ENCODE measurements around the gene CHCHD1.
"Not testable (repeated sequence)": the region's sequence is repeated elsewhere in the genome, so short reads cannot be mapped to it uniquely, and the experiment has no call there.

CHCHD1 gene

DNA sequence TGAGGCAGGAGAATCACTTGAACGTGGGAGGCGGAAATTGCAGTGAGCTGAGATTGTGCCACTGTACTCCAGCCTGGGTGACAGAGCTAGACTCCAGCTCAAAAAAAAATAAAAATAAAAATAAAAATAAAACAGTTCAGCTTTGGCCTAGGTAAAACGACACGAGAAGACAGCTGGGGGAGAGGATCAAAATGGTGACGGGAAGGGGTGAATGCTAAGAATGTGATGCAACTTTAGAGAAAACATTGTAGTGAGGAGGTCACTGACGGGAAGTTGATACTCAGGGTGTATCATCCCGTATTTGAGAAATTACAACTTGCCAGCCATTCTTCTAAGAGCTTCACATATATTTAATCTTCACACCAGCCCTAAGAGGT is 28.5 kb downstream of the CHCHD1 start:
- in situ Hi-C loops (cut with MboI; ENCODE audit: low sequenced_read_pairs) = no loop called here

DNA sequence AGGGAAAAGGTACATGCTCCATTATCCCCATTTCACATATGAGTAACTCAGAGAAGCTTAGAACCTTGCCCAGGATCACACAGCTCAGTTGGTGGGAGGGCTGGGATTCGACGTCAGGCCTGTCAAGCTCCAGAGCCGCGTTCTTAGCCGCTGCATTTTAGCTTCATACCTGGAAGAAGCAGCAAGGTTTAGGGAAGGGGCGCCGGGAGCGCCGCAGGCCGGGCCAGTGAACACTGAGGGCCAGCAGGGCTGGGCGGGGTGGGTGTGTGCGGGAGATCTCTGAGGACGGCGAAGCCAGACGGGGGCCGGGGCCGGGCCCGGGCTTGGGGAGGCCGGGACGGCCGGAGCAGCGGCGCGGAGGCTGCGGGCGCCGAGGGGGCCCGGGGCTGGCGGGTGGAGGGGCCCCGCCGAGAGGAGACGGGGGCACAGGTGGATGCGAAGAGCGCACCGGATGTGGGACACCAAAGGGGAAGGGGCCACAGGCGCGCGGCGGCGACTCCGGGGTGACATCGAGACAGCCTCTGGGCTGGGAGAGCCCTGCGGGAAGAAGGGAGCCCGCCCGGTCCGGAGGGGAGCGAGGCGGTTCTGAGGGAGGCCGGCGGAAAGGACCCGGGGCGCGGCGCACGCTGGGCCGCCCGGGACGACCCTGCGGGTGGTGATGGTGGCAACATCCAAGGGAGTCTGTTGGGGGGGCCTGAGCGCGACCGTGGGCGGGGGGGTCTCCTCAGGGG is 29.1 kb downstream of the CHCHD1 start:
- in situ Hi-C loops (cut with MboI; ENCODE audit: low sequenced_read_pairs) = no loop called here

DNA sequence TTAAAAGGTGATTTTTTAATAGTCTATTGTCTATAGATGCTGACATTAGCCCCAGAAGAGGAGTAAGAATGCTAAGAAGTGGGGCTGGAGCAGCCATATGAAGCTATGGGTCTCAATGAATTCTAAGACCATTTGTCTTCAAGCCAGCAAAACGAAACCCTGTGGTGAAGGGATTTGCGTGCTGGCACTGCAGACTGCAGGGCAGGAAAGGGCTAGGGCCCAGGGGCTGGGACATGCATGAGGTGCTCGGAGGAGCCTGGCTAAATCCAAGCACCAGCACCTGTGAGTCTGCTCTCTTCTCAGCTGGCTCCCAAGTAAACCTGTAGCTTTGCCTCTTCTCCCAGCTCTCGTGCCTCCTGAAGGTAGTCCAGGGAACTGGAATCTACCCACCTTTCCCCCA is 30.8 kb downstream of the CHCHD1 start:
- in situ Hi-C loops (cut with MboI; ENCODE audit: low sequenced_read_pairs) = no loop called here

DNA sequence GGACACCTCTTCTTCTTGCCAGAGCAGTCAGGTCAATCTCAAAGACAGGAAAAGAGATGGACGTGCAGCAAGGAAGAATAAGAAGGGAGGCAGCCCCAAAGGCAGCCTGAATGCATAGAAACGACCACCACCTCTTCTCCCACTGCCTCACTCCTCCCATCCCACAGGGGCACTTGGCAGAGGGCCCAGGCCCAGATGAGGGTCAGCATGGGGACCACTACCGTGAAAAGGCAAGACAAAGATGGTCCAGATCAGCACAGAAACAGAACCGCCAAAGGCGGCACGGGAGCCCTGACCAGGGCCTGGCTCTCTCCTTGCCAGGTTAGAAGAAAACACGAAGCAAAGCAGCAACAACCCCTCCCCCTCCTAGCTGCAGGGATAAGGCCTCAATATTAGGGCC is 31.5 kb downstream of the CHCHD1 start:
- in situ Hi-C loops (cut with MboI; ENCODE audit: low sequenced_read_pairs) = no loop called here

DNA sequence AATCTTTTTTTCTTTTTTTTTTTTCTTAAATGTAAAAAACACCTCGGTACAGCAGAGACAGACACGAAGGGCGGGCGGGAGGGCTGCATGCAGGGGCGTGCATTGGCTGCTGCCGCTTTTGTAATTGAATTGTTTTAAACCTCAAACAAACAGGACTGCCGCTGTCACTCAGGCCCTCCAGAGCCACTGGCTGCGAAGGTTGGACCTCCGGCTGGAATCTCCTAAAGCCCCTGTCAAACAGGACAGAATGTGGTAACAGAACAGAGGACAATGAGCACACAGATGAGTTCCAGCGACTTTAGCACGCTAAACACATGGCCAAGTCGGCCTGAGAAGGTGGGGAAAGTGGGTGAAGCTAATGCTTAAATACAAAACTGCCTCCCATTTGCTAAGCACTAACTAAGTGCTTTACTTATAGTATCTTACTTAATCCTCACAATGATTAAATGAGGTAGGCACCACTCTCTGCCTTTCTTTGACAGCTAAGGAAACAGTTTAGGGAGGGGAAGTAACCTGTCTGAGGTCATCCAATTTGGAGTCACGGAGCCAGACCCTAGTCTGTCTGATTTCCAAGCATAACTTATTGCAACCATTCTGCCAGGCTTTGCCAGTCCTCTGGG is 32.5 kb downstream of the CHCHD1 start:
- in situ Hi-C loops (cut with MboI; ENCODE audit: low sequenced_read_pairs) = no loop called here

DNA sequence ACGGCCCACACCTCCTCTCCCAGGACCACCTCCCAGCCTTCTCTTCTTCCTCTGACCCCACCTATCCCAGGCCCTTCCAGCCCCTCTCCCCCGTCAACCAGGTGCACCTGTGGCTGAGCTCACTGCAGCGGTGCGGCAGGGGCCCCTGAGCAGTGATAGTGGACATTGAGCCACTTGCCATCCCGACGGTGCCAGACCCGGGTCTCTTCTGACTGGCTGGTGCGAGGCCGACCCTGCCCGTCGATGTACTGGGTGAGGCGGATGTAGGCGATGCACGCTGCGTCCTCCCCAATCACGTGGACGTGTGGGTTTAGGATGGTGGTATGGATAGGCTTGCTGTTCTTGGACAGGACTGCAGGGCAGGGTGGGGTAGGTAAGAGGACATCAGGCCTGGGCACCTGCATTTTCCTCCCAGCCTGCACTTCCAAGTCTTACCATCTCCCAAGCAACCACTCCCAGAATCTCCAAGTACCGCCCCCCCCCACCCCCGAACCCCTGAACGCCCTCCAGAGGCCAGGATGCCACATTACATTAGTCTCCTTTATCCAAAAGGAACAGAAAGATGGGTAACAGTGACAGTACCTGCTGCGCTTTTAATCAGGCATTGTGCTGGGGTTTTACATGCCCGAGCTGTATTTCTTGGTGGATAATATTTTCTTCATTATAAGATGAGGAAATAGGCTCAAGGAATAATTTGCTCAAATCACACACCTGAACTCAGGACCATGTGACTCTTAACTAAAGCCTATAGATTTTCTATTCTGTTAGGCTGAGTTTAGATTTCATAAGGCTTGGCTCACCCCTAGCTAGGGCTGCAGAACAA is 33.3 kb downstream of the CHCHD1 start:
- in situ Hi-C loops (cut with MboI; ENCODE audit: low sequenced_read_pairs) = no loop called here

DNA sequence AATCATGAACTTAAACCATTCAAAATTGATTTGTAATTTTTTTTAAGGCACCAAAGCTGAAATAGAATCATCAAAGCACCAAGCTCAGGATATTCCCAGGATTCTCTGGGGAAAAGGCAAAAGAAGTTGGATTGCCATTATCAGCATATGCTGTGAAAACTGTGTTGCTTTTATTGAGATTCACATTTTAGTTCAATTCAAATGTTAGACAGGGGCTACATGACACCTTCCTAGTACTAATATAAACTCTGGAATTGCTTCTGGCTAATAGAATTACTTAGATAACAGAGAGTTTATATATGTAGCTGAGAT is 33.8 kb downstream of the CHCHD1 start:
- in situ Hi-C loops (cut with MboI; ENCODE audit: low sequenced_read_pairs) = no loop called here

DNA sequence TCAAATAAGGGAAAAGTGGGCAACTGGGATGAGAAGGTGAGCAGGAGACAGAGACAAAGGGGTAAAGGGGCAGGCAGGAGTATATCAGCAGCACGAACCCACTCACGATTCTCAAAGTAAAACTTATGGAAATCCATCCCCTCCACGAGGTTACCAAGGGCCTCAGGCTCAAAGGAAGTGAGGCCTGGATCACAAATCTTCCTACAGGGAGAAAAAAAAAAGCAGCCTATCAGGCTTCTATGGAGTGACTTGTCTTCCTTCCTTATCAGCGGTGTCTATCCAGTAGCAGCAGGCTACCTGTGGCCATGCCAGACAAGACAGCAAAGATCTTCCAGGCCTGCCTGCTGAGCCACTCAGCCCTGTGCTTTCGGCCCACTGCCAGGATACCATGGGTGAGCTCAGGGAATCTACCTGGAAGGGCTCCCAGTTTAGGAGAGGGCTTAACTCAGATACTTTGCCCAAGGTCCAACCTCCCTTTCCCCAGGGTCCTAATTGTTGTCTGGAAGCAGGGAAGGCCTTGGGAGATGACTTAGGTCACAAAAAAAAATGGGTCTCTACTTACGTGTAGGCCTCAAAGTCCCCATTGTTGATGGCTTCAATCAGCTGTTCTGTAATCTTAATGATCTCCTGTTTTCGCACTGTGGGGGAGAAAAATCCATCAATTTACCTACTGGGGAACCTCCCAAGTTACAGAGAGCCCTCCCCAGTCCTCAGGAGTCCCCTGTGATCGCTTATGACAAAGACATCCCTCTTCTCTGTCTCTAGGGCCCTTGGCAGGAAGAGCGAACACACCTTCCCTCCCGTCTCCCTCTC is 35.3 kb downstream of the CHCHD1 start:
- in situ Hi-C loops (cut with MboI; ENCODE audit: low sequenced_read_pairs) = no loop called here

DNA sequence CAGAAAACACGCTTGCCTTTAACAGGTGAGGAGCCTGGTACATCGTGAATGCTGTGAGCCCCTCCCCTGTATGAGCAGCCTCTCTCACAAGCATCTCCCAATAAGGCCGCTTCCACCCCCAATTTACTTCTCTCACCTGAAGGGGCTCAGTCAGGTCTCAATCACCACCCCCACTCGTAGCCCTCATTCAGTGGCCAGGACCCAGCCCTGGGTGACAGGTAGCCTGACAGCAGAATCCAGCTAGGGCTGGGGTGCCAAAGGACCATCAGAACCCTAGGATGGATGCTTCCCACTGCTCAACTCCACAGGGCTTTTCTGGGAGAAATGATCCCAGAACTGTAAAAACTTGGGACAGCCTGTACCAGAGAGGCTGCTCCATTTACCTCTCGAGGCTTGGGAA is 36.0 kb downstream of the CHCHD1 start:
- in situ Hi-C loops (cut with MboI; ENCODE audit: low sequenced_read_pairs) = no loop called here

DNA sequence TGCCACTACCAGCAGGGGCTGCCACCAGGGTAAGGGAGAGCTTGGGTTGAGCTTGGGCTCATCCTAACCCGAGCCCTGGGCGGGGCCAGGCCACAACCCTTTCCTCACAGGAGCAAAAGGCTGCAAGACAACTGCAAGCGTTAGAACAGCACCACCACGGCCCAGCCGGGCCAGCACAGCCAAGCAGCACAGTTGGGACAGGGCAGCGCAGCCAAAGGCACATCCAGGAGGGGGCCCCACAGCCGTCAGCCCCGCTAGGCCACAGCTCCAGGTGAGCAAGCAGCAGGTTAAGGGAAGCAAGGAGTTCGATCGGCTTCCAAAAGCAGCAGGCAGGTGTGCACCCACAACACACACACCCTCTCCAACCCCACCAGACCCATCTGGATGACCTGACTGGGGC is 36.6 kb downstream of the CHCHD1 start:
- in situ Hi-C loops (cut with MboI; ENCODE audit: low sequenced_read_pairs) = no loop called here

DNA sequence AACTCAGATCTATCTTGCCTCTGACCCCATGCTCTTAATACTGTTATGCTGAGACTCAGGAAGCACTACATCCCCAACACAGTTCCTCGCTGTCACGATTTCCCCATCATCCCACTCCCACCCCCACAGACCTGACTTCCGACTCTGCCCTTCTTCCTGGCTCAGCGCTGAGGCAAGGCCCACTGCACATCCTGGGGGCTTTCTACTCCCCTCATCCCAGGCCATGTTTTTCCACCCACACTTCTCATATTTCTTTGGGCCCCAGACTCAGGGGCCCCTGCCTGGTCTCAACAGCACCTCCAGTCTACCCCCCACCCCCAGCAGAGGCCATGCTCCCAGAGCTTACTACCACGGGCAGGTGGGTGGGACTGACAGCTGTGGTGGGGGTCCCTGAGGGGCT is 37.2 kb downstream of the CHCHD1 start:
- in situ Hi-C loops (cut with MboI; ENCODE audit: low sequenced_read_pairs) = no loop called here

DNA sequence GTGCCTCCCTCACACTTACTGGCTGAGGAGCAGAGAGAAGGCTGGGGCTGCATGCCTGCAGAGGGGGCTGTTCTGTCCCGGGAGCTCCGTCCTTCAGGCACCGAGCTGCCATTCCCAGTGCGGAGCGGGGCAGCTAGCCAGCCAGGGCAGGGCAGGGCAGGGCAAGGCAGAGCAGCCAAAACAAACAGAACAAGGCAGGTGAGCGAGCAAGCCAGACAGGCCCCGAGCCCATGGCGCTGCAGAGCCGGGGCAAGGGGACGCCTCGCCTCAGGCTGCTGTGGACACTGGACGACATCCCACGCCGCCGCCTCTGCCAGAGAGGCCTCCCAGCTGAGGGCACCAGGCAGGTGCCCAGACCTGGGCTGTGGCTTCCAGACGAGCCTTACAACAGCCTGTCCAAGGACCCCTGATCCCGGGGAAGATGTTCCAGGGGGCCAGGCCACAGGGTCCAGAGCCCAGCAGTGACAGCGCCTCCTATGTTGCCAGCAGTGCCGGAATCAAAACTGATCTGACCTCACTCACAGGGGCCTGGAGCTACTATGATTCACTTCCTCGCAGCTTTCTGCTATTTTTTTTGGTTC is 37.8 kb downstream of the CHCHD1 start:
- in situ Hi-C loops (cut with MboI; ENCODE audit: low sequenced_read_pairs) = no loop called here

DNA sequence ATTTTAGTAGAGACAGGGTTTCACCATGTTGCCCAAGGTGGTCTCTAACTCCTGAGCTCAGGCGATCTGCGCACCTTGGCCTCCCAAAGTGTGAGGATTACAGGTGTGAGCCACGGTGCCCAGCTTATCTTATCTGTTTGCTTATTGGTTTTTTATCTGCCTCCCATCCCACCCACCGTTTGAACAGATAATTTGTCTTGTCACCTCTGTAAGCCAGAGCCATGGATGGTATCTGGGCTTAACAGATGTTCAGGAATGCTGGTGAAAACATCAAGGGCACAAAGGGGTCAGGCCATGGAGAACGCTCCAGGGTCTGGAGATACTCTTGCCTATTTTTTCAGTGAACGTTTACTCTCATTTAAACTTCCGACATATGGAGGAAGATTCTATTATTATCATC is 41.5 kb downstream of the CHCHD1 start:
- in situ Hi-C loops (cut with MboI; ENCODE audit: low sequenced_read_pairs) = no loop called here

DNA sequence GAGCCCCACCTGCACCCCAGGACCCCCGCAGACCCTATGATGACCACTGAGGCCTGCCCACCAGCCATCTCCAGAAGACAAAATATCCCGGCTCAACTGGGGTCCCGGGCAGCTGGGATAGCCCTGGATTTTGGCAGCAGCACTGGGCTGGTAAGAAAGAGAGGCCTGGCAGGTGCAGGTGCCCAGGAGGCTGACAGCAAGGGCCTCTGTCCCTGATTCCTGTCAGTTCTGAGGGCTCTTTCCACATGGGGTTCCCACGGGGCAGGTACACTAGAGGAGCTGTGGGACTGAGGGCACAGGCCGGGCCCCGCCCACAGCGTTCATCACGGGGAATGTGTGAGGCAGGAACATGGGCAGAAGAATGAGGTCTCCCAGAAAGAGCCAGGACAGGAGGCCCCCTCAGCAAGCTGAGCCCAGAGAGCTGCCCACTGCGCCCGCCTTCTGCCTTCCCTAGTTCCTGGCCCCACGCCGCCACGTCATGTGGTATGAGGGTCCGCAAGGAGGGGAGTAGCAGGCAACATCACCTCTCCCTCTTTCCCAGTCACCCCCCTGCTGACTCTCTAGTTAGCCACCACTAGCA is 42.4 kb downstream of the CHCHD1 start:
- in situ Hi-C loops (cut with MboI; ENCODE audit: low sequenced_read_pairs) = no loop called here

DNA sequence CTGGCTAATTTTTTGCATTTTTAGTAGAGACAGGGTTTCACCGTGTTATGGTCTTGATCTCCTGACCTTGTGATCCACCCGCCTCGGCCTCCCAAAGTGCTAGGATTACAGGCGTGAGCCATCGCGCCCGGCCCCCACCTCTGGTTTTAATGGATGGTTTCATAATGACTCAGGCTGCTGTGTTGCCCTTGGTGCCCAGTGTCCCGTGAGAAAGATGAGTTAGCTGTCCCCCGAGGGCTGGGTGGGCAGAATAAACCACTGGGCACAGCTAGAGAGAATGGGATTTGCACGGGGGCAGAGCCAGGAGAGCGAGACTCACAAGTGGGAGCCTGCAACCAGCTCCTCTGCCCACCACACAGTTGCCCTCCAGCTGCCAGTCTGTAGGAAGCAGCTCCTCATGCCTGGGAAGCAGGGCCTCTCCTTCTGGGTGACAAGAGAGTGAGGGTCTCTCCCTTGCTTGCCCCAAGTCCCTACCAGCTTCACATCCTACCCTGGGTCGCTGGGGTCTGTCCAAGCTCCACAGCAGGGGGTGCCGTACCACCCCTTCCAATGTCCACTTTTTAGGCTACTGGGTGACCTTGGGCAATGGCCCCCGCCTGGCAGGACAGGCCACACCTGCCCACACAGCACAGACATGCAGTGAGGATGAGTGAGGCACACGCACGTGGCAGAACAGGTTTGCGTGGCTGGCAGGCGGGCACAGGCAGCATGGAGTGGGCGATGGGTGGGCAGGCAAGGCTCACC is 45.7 kb downstream of the CHCHD1 start:
- in situ Hi-C loops (cut with MboI; ENCODE audit: low sequenced_read_pairs) = no loop called here

DNA sequence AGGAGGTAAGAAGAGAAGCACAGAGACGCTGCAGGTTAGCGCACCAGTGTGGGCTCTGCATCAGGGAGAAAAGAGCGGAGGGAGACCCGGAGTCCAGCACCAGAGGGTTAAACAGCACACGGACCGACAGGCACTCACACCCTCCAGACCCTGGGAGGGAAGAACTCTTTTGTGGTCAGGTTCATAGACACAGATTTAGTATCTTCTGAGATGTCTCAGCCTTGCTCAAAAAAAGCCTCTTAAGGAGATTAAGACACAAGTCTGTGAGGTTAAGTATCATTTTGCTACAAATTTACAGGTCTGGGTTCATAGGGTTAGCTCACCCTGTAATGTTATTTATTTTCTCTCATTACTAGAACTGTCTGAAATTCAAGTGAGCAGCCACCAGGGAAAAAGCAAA is 46.3 kb downstream of the CHCHD1 start:
- in situ Hi-C loops (cut with MboI; ENCODE audit: low sequenced_read_pairs) = no loop called here

DNA sequence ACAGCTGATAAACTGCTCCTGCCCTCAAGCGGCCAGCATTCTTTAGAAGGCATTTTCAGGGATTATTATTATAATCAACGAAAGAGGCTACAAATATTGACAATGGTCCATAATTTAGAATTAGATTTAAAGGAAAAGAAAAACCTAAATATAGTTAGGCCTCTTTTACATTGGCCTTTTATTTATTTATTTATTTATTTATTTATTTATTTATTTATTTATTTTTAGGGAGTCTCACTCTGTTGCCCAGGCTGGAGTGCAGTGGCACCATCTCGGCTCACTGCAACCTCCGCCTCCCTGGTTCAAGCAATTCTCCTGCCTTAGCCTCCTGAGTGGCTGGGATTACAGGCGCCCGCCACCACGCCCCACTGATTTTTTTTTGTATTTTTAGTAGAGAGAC is 47.2 kb downstream of the CHCHD1 start:
- in situ Hi-C loops (cut with MboI; ENCODE audit: low sequenced_read_pairs) = not testable (repeated sequence)
